ENCODE data around the gene CHD1L. TPM values are rescaled to one million over a fixed set of nuclear protein-coding genes. Genes with fewer than 3 reads are reported as not detected.
"Not testable (repeated sequence)": the region's sequence is repeated elsewhere in the genome, so short reads cannot be mapped to it uniquely, and the experiment has no call there.

The CHD1L gene
- polyA plus RNA-seq, 4 donors = 36.0 to 52.1 (median 49.2) TPM

GRCh38 chr1:147231032-147231431 is 11.5 kb upstream of the CHD1L start:
- not testable (repeated sequence) for DNase-seq (ENCODE audit: low read depth in 4 of 4, low spot score in 3 of 4)

- not testable (repeated sequence) for DNase-seq (ENCODE audit: low read depth in 4 of 4, low spot score in 3 of 4)
Observed at GRCh38 chr1:147233903-147234302, 8.6 kb upstream of the CHD1L start.

DNA sequence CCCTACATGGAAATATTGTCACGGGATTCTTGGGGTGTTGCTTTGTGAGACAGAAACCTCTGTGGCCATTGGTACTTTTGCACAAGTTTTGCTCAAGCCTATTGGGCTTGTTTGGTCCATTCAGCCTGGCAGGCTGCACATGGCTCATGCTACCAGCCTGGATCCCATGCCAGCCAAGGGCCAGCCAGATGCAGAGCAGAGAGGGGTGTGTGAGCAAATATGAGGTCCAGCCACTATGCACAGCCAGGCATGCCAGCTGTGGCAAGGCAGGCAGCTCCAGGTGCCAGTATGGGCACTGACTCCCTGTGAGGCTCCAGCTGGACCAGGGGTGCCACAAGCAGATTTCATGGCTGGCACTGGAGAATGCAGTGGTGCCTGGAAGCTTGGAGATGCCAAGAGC is 6.7 kb upstream of the CHD1L start:
- DNase-seq (ENCODE audit: low read depth in 4 of 4, low spot score in 3 of 4) = no peak

DNA sequence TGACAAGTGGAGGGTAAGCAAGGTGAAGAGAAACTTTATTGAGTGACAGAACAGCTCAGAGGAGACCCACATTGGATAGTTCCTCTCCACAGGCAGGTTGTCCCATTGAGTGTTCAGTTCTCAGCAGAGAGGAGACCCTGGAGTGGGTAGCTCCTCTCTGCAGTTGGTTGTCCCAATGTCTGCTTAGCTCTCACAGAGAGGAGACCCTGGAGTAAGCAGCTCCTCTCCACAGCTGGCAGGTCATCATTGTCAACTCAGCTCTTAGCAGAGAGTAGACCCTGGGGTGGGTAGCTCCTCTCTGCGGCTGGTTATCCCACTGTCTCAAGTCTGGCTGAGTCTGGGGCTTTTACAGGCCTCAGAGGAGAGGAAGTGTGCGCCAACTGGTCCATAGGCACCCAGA is 6.0 kb upstream of the CHD1L start:
- no peak for DNase-seq (ENCODE audit: low read depth in 4 of 4, low spot score in 3 of 4)

DNA sequence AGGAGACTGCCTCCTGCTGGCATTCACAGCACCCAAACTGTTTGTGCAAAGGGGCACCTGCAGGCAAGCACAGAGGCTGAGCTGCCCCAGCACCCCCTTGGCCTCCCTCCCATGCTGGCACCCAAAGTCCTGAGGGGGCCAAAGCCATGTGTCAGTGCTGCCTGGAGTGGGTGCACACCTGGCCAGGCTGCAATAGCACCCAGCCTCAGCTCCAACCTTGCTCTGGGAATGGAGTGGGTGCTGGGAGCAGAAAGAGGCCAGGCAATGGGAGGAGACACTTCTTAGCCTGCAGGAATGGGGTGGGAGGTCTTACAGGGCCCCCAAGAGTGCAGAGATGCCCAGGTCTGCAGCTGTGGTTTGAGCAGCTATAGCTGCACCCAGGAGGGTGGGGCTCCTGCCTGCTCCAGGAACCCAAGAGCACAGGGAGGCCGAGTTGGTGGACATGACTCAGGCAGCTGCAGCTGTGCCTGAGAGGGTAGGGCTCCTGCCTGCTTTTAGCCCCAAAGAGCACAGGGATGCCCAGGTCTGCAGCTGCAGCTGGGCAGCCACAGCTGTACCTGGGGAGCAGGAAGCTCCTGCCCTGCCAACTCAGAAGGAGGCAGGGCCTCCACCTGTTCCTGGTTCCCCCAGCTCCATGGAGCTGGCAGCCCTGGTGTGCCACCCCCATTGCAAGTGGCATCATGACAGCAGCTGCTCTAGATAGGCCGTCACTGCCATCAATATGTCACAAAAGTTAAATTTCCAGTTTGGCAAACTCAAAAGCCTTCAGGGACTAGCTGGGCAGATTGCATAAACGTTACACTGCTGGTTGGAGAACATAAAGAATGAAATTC is 5.3 kb upstream of the CHD1L start:
- no peak for DNase-seq (ENCODE audit: low read depth in 4 of 4, low spot score in 3 of 4)

DNA sequence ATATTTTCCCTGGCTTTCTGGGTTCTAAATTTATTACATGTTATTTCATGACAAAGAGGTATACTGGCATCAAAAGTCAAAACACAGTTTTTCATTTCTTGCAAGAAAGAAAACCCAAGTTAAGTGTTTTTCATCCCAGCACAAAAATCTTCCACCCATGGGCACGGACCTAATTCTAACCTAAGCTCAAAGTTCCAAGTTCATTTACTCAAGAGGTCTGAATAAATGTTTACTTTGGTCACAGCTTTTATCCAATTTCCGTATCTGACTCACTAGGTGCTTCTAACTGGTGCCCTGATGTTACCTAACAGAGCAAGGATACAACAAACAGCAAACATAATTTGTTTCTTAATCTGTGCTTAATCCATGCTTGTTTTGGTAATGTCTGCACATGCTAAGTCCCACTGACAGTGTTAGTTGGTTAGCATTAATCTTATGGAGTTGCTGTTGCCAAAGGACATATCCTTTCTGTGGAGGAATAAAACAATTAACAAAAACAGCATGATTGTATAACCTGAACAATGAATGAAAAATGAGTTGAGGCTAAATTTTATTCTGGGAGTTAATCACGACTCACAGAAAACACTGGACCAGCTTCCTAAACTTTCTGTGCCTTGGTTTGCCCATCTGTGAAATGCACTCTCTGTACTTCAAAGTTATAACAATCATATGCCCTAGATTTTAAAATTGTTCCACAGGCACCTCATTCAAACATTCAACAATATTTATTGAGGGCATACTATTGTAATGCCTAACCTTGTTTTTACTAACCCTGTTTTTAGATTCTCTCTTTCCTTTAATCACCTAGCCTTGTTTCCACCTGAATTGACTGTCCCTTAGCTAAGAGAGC is 4.2 kb upstream of the CHD1L start:
- no peak for DNase-seq (ENCODE audit: low read depth in 4 of 4, low spot score in 3 of 4)

DNA sequence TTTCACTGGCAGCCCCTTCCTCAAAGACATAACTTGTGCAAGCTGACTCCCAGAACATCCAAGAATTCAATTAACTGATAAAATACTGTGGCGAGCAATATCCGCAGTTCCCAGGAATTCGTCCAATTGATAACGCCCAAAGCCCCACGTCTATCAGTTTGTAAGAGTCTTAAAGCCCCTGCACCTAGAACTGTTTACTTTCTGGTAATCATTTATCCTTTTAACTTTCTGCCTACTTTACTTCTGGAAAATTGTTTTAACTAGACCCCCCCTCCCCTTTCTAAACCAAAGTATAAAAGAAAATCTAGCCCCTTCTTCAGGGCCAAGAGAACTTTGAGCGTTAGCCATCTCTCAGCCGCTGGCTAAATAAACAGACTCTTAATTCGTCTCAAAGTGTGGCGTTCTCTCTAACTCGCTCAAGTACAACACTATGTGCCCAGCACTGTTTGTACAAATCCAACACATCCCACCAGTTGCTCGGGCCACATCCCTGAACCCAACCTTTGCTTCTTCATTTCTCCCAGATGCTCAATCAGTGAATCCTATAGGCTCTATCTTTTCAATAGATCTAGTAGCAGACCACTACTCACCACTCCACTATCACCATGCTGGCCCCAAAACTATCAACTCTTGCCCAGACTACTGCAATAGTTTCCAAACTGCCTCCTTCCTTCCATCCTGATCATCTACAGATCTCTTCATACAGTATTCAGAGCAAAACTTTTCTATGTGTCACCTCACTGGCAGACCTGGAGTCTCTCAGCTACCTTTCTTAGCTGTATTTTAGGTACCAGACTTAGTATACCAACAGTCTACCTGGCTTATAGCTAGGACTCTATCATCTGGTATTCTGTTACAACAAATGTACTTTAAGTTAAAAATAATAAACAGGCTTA is 3.3 kb upstream of the CHD1L start:
- no peak for DNase-seq (ENCODE audit: low read depth in 4 of 4, low spot score in 3 of 4)

DNA sequence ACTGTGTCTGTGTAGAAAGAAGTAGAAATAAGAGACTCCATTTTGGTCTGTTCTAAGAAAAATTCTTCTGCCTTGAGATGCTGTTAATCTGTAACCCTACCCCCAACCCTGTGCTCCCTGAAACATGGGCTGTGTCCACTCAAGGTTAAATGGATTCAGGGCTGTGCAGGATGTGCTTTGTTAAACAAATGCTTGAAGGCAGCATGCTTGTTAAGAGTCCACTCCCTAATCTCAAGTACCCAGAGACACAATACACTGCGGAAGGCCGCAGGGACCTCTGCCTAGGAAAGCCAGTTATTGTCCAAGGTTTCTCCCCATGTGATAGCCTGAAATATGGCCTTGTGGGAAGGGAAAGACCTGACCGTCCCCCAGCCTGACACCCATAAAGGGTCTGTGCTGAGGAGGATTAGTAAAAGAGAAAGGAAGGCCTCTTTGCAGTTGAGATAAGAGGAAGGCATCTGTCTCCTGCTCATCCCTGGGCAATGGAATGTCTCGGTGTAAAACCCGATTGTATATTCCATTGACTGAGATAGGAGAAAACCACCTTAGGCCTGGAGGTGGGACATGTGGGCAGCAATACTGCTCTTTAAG is 2.3 kb upstream of the CHD1L start:
- not testable (repeated sequence) for DNase-seq (ENCODE audit: low read depth in 4 of 4, low spot score in 3 of 4)

DNA sequence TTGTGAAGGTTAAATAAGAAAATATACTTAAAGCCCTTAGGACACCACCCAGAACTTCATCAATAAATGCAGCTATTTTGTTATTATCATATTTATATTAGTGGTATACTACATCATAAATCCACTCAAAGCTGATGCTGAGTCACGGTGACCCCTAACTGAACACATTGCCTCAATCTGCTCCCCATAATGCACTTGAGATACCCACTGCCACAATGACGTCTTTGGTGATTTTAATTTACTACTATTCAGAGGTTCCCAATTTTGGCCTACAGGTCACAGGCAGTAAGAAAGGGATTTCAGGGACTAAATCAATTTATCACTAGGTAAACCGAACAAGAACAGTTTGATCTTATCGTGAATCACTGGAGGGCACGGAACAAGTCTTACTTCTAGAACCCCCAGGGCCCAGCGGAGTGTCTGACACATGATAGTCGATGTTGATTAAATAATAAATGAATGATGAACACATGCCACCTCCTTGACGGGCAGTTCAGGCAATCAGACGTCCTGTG is 493 bp upstream of the CHD1L start:
- DNase-seq (ENCODE audit: low read depth in 4 of 4, low spot score in 3 of 4) = no peak

DNA sequence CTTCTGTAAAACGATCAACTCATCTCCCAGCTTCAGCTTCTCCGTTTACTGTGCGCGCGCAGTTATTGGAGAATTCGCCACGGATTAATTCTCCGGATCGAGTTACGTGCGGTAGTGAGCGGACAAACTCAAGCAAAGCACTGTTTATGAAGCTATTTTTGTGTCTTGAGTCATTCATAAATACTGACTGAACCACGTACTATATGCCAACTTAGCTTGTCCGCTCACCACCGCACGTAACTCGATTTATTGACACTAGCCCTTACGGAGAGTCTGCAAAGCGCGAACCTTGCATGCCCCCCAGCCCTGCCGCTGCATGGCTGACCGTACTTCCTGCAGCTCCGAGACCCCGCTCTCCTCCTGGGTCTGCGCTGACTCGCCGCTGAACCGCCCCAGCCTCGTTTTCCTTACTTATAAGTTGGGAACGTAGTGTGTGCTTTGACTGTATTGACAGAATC is 773 bp downstream of the CHD1L start:
- peak in 1 of 4 donors; percentile 8 for DNase-seq (ENCODE audit: low read depth in 4 of 4, low spot score in 3 of 4)

DNA sequence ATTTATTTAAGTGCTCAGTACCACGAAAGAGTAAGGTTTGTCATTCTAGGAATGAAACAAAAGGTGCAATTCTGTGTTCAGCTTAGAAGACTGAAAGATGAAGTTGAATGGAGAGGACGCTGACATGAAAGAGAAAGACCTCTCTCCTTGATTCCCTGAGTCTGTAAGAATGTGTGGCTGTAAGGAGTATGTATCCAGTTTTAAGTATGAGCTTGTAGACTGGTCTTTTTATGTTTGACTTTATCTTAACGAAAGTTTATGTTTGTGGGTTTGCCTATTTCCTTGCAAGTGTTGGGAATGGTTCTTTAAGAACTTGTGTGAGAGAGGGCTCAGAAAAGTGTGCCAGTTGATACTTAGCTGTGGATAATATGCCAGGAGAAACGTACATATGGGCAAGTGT is 1.4 kb downstream of the CHD1L start:
- no peak for DNase-seq (ENCODE audit: low read depth in 4 of 4, low spot score in 3 of 4)

- no peak for DNase-seq (ENCODE audit: low read depth in 4 of 4, low spot score in 3 of 4)
Observed at GRCh38 chr1:147245129-147245528, 2.6 kb downstream of the CHD1L start.

GRCh38 chr1:147245586-147246021 is 3.1 kb downstream of the CHD1L start:
- no peak for DNase-seq (ENCODE audit: low read depth in 4 of 4, low spot score in 3 of 4)

DNA sequence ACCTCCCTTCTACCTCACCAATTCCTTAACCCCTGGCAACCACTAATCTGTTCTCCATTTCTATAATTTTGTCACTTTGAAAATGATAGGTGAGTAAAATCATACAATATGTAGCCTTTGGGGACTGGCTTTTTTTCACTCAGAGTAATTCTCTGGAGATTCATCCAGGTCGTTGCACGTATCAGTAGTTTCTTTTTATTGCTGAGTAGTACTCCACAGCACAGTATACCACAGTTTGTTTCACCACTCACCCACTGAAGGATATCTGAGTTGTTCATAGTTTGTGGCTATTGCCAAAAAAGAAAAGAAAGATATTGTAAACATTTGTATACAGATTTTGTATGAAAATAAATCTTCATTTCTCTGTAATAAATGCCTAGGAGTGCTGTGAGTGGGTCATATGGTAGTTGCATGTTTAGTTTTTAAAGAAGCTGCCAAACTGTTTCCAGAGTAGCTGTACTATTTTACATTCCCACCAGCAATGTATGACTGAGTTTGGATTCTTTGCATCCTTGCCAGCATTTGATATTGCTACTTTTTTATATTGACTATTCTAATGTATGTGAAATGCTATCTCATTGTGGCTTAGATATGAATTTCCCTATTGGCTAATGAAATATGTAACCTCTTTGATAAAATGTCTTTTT is 3.7 kb downstream of the CHD1L start:
- no peak for DNase-seq (ENCODE audit: low read depth in 4 of 4, low spot score in 3 of 4)

DNA sequence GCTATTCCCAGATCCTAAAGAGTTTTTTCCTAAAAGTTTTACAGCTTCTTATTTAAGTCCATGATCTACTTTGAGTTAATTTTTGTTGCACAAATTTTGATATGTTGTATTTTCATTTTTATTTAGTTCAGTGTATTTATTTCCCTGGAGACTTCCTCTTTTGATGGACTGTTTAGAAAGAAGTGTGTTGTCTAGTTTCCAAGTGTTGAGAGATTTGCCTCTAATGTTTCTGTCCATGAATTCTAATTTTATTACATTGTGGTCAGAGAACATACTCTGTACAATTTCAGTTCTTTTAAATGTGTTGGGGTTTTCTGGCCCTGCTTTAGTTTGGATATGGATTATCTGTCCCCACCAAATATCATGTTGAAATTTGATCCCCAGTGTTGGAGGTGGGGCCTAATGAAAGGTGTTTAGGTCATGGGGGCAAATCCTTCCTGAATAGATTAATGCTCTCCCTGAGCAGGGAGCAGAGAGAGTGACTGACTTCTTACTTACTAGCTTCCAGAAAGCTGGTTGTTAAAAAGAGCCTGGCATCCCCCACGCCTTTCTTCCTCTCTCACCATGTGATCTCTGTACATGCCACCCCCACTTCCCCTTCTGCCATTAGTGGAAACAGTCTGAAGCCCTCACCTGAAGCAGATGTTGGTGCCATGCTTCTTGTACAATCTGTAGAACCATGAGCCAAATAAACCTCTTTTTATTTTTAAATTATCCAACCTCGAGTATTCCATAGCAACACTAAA is 4.6 kb downstream of the CHD1L start:
- DNase-seq (ENCODE audit: low read depth in 4 of 4, low spot score in 3 of 4) = no peak

GRCh38 chr1:147247656-147248238 is 5.3 kb downstream of the CHD1L start:
- no peak for DNase-seq (ENCODE audit: low read depth in 4 of 4, low spot score in 3 of 4)

GRCh38 chr1:147252540-147252939 is 10.1 kb downstream of the CHD1L start:
- DNase-seq (ENCODE audit: low read depth in 4 of 4, low spot score in 3 of 4) = no peak

DNA sequence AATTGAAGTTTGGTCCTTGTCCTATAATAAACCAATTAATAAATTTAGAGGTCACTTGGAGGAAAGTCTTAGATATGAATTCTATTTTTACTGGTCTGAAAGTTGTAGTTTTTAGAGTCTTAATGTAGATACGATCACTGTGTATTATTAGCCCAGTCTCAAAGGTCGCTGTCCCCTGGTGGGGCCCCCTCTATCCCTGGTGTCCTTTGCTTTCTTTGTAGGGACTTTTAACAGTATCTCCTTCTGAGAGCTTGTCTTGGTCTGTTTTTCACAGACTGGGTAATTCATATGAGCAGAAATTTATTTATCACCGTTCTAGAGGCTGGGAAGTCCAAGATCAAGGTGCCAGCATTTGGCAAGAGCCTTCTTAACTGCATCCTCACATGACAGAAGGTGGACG is 18.5 kb downstream of the CHD1L start:
- no peak for DNase-seq (ENCODE audit: low read depth in 4 of 4, low spot score in 3 of 4)
